Colonic mucosa (tissue), 4 donors: ENCODE results near the gene IFITM1. TPM values are rescaled to one million over a fixed set of nuclear protein-coding genes. Genes with fewer than 3 reads are reported as not detected.

ENCODE experiments used
- DNase-seq: peaks from one replicate; pipeline ENCODE4 v3.0.0-alpha.2; 2020
- H3K27ac ChIP-seq: fragments of 200-600 bp; one replicate; pipeline ENCODE4 v1.8.0; 2021
- H3K27me3 ChIP-seq: fragments of 200-600 bp; one replicate; pipeline ENCODE4 v1.8.0; 2021
- H3K36me3 ChIP-seq: fragments of 200-600 bp; one replicate; pipeline ENCODE4 v1.8.0; 2021
- H3K4me1 ChIP-seq: fragments of 200-600 bp; one replicate; pipeline ENCODE4 v1.8.0; 2021; ENCODE audit warnings: mild to moderate bottlenecking
- H3K4me3 ChIP-seq: fragments of 200-600 bp; one replicate; pipeline ENCODE4 v1.8.0; 2021
- H3K9ac ChIP-seq, 2 donors: one replicate each; pipeline ENCODE4 v1.7.0; 2013; ENCODE audit warnings: control low read depth in 2 of 2, low read depth in 2 of 2, low read length in 2 of 2
- H3K9me3 ChIP-seq: fragments of 200-600 bp; one replicate; pipeline ENCODE4 v1.8.0; 2021
- CTCF ChIP-seq: fragments of 200-600 bp; IDR thresholded peaks from one replicate; pipeline ENCODE4 v1.8.0; 2022; ENCODE audit warnings: antibody characterized with exemption, mild to moderate bottlenecking
- intact Hi-C: fragments of 100-400 bp; cut with DNase I; formaldehyde crosslinking; loops from one replicate; pipeline ENCODE4 v1.14.1; 2022
- total RNA-seq, 2 donors: library from RNA; stranded (reverse); fragmentation: NEBNext Ultra II Directional in 1 of 2; extraction: Animal tissue kit (Norgen Biotek cat#: 25700) in 1 of 2; gene quantifications; one replicate each; pipeline ENCODE4 v1.2.1, GENCODE V29; 2021
- donor health status: healthy.
- donor health status: DM: no; HTN: no; CAD: no.
- donor health status: DM: no; HTN: no; CAD: no.

Gene IFITM1
- total RNA-seq, 2 donors from 2014 or later: 63.3 to 101 TPM

GRCh38 chr11:356610-357009, 42.8 kb downstream of the IFITM1 start:
- DNase-seq: no peak
- TF ChIP-seq CTCF: no peak
- Histone ChIP-seq H3K4me3 (no peak overlapping the region), H3K27ac (no peak overlapping the region), H3K9ac (no peak overlapping the region), H3K27me3 (no peaks in the 10 kb centered on the region), H3K9me3 (no peaks in the 10 kb centered on the region), H3K4me1 (peaks cover 6% of the 10 kb centered on the region), H3K36me3 (no peaks in the 10 kb centered on the region)
- intact Hi-C loops: loop anchor here (5.0 kb wide), 1 partner anchor 49 kb away; the partner anchor contains the start of gene IFITM2

DNA sequence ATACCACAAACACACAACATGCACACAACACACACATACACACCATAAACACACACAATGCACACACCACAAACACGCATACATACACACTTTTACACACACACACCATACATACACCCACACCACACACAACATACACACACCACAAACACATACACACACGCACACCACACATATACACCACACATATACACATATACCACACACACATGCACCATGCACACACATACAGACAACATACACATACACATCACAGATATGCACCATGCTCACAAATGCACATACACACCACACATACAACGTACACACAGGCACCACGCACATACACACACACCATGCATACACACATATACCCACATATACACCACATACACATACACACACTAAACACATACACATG, 43.7 kb downstream of the IFITM1 start:
- H3K9me3 ChIP-seq: no peaks in the 10 kb centered on the region
- H3K27me3 ChIP-seq: no peaks in the 10 kb centered on the region
- H3K4me3 ChIP-seq: no peak overlapping the region
- H3K27ac ChIP-seq: no peak overlapping the region
- no peak for DNase-seq
- no peaks in the 10 kb centered on the region for H3K36me3 ChIP-seq
- H3K4me1 ChIP-seq: peaks cover 6% of the 10 kb centered on the region
- no peak for TF ChIP-seq CTCF
- intact Hi-C loops: loop anchor here (5.0 kb wide), 1 partner anchor 50 kb away; the partner anchor contains the start of gene IFITM2
- no peak overlapping the region for H3K9ac ChIP-seq

- no peak overlapping the region for H3K9ac ChIP-seq
- TF ChIP-seq CTCF: no peak
- H3K27ac ChIP-seq: no peak overlapping the region
- H3K27me3 ChIP-seq: no peaks in the 10 kb centered on the region
- no peak overlapping the region for H3K4me3 ChIP-seq
- no peak for DNase-seq
- H3K4me1 ChIP-seq: peaks cover 2% of the 10 kb centered on the region
- intact Hi-C loops: loop anchor here (5.0 kb wide), 1 partner anchor 51 kb away; the partner anchor contains the start of gene IFITM2
- H3K9me3 ChIP-seq: no peaks in the 10 kb centered on the region
- no peaks in the 10 kb centered on the region for H3K36me3 ChIP-seq
Observed at GRCh38 chr11:358129-358800, 44.4 kb downstream of the IFITM1 start.

GRCh38 chr11:359181-359714, 45.4 kb downstream of the IFITM1 start:
- Histone ChIP-seq H3K4me3 (no peak overlapping the region), H3K27ac (no peak overlapping the region), H3K9ac (no peak overlapping the region), H3K27me3 (no peaks in the 10 kb centered on the region), H3K36me3 (no peaks in the 10 kb centered on the region), H3K9me3 (no peaks in the 10 kb centered on the region), H3K4me1 (no peaks in the 10 kb centered on the region)
- intact Hi-C loops: loop anchor here (5.0 kb wide), 1 partner anchor 52 kb away; the partner anchor contains the start of gene IFITM2
- DNase-seq: no peak
- no peak for TF ChIP-seq CTCF

- H3K4me1 ChIP-seq: no peaks in the 10 kb centered on the region
- no peaks in the 10 kb centered on the region for H3K36me3 ChIP-seq
- no peak overlapping the region for H3K27ac ChIP-seq
- no peak overlapping the region for H3K9ac ChIP-seq
- intact Hi-C loops: loop anchor here (5.0 kb wide), 2 partner anchors 108 to 123 kb away; partner anchors contain the start of genes PSMD13 and SIRT3
- no peaks in the 10 kb centered on the region for H3K9me3 ChIP-seq
- no peak for DNase-seq
- no peak for TF ChIP-seq CTCF
- no peak overlapping the region for H3K4me3 ChIP-seq
- no peaks in the 10 kb centered on the region for H3K27me3 ChIP-seq
Observed at GRCh38 chr11:360326-361280, 46.8 kb downstream of the IFITM1 start.
